ENCODE results near the gene TWSG1. TPM values are rescaled to one million over a fixed set of nuclear protein-coding genes. Genes with fewer than 3 reads are reported as not detected.

Gene TWSG1
- total and polyA plus RNA-seq, 2 donors (not counting 3 experiments of a cell fraction or from before 2014, with no cell fraction given), result 52.4 to 57.4 TPM

GRCh38 chr18:9322744-9323143, 11.8 kb upstream of the TWSG1 start:
- Histone ChIP-seq H2AFZ (ENCODE audit: low read depth, low read length) (no peak overlapping the region), H3K4me1 (ENCODE audit: control insufficient read depth, extremely low read depth, insufficient read depth, low read length) (peaks cover 29% of the 10 kb centered on the region), H3K27ac (ENCODE audit: insufficient read depth, low read depth, low read length) (no peak overlapping the region), H3K4me3 (replicated peaks in 1 of 3; ENCODE audit: insufficient read depth in 1 of 3, low read depth in 1 of 3, low read length in 3 of 3) (no peak overlapping the region), H3K79me2 (ENCODE audit: control insufficient read depth, insufficient read depth, low read length) (no peaks in the 10 kb centered on the region), H3K9me1 (replicated peaks; ENCODE audit: control insufficient read depth, extremely low read depth, insufficient read depth, low read length) (no peaks in the 10 kb centered on the region), H4K20me1 (replicated peaks; ENCODE audit: control insufficient read depth, extremely low read depth, insufficient read depth, low read length) (no peaks in the 10 kb centered on the region), H3K27me3 (ENCODE audit: control insufficient read depth in 2 of 2, insufficient read depth in 2 of 2, low read length in 2 of 2) (no peaks in the 10 kb centered on the region), H3K4me2 (ENCODE audit: insufficient read depth, low read length) (no peak overlapping the region), H3K9ac (replicated peaks; ENCODE audit: extremely low read depth, insufficient read depth, low read length) (no peak overlapping the region), H3K9me3 (replicated peaks; ENCODE audit: control insufficient read depth, insufficient read depth, low read length) (no peaks in the 10 kb centered on the region), H3K36me3 (ENCODE audit: control insufficient read depth in 2 of 2, extremely low read depth in 1 of 2, insufficient read depth in 2 of 2, low read length in 2 of 2) (no peaks in the 10 kb centered on the region)
- TF ChIP-seq EZH2 (IDR thresholded peaks at IDR 0.05; ENCODE audit: borderline replicate concordance, low read depth, low read length, severe bottlenecking) (no peak), MYC (IDR thresholded peaks at IDR 0.05; ENCODE audit: low read depth, low read length) (no peak), MAX (IDR thresholded peaks at IDR 0.05; ENCODE audit: insufficient read depth, insufficient read length) (no peak), CTCF (IDR thresholded peaks at IDR 0.05; ENCODE audit: extremely low read depth in 1 of 2, insufficient read depth in 1 of 2, low read depth in 1 of 2, low read length in 2 of 2) (no peak), JUN (IDR thresholded peaks at IDR 0.05; ENCODE audit: borderline replicate concordance, insufficient read depth, insufficient read length, low read depth) (no peak), FOS (IDR thresholded peaks at IDR 0.05; ENCODE audit: borderline replicate concordance, insufficient read depth, low read length) (no peak), POLR2AphosphoS5 (IDR thresholded peaks at IDR 0.05; ENCODE audit: insufficient read depth, low read depth, low read length) (no peak), POLR2A (IDR thresholded peaks at IDR 0.05; ENCODE audit: low read depth, low read length) (no peak), GATA2 (IDR thresholded peaks at IDR 0.05; ENCODE audit: insufficient read depth, insufficient read length, low read depth, low read length) (no peak)
- FAIRE-seq, result no peak
- no peak for DNase-seq (ENCODE audit: low read depth, low spot score)
- dilution Hi-C loops (cut with MboI; ENCODE audit: extremely low pct_ligation_motif_present, low sequenced_read_pairs), result no loop called here
- BruUV-seq (replicated peaks), result no TSS peak
- POLR2A ChIA-PET, result interaction anchor here (0.7 kb wide), 1 partner anchor 11 kb away, joined by 4 read pairs; no protein-coding TSS in a partner anchor
- CTCF ChIA-PET, result interaction anchor here (0.7 to 3.9 kb wide), 2 partner anchors 11 to 194 kb away, joined by 3 to 33 read pairs; partner anchors contain the start of gene TWSG1
- intact Hi-C loops (cut with micrococcal nuclease), result no loop called here
